ENCODE measurements around the gene LRRC46. TPM values are rescaled to one million over a fixed set of nuclear protein-coding genes. Genes with fewer than 3 reads are reported as not detected.

The LRRC46 gene
- total RNA-seq, 2 donors from 2014 or later = 0.20 to 0.21 TPM

DNA sequence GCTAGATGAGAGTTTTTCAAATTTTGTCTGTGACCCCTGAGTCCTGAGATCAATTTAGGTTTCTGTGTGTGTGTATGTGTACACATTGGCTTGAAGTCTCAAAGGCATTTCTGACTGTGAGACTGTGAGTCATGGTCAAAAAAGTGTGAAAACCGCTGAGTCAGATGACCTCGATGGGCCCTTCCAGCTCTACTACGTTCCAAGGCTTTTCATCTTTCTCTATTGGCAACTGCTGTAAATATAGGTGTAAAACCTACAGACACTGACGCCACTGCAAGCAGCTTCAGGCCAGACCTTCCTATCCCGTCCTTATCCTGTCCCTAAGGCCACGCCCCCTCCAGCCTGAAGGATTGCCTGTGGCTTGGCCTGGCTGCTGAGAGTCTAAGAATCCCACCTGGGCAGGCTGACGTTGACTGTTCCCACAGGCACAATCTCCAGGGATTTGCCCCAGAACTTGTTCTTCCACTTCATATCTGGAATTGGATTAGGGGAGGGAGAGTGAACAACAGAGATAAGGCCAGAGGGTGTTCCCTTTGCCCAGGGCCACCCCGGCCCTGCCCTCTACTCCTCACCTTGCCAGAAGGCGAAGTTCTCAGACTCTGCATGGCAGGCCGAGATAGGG lies 21.2 kb upstream of the LRRC46 start:
- no peak overlapping the region for H3K4me3 ChIP-seq
- H3K9ac ChIP-seq (ENCODE audit: low read depth in 2 of 2, low read length in 2 of 2) = peak overlapping the region; percentile 3 to 37
- H3K27me3 ChIP-seq = no peaks in the 10 kb centered on the region
- peaks cover 16% of the 10 kb centered on the region for H3K36me3 ChIP-seq
- peak overlapping the region; percentile 51 for H3K27ac ChIP-seq
- TF ChIP-seq, protein P1, sequence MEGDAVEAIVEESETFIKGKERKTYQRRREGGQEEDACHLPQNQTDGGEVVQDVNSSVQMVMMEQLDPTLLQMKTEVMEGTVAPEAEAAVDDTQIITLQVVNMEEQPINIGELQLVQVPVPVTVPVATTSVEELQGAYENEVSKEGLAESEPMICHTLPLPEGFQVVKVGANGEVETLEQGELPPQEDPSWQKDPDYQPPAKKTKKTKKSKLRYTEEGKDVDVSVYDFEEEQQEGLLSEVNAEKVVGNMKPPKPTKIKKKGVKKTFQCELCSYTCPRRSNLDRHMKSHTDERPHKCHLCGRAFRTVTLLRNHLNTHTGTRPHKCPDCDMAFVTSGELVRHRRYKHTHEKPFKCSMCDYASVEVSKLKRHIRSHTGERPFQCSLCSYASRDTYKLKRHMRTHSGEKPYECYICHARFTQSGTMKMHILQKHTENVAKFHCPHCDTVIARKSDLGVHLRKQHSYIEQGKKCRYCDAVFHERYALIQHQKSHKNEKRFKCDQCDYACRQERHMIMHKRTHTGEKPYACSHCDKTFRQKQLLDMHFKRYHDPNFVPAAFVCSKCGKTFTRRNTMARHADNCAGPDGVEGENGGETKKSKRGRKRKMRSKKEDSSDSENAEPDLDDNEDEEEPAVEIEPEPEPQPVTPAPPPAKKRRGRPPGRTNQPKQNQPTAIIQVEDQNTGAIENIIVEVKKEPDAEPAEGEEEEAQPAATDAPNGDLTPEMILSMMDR (IDR thresholded peaks at IDR 0.05) = no peak
- no peaks in the 10 kb centered on the region for H3K9me3 ChIP-seq
- peak; percentile 93 for DNase-seq
- H3K4me1 ChIP-seq = peaks cover 12% of the 10 kb centered on the region
- intact Hi-C loops (cut with DNase I) = no loop called here

DNA sequence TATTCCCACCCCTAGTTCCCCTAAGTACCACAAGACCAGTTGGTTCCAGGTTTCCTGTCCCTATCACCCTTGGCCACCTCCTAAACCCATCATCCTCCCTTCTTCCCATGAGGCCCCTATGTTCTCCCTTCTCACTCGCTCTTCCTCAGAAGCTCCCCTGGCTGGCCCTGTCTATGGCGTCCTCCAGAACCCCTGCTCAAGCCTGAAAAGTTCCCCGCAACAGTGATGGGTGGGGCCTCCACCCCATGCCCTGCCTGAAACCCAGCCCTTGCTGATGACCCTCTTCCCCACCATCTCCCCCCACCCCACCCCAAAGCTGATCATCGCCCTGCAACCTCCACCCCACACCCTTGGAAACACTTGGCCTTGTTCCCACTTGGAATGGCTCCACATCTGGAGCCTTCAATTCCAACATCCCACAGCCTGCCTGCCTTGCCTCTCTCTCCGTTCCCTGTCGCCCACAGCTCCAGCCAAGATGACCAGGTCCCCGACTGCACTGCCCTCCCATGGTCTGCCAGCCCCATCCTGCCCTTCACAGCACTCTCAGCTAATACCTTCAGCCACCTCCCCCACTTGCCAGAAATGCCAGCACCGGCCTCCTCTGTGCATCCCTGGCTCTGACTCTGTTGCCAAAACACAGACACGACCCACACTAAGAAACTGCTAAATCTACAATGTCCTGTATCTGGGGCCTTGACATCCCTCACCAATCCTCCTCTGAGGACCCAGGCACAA lies 20.4 kb upstream of the LRRC46 start:
- Histone ChIP-seq H3K4me3 (no peak overlapping the region), H3K36me3 (peaks cover 16% of the 10 kb centered on the region), H3K9ac (ENCODE audit: low read depth in 2 of 2, low read length in 2 of 2) (peak overlapping the region in 1 of 2 donors; percentile 37), H3K27me3 (no peaks in the 10 kb centered on the region), H3K9me3 (no peaks in the 10 kb centered on the region), H3K27ac (peak overlapping the region; percentile 51), H3K4me1 (peaks cover 12% of the 10 kb centered on the region)
- peak; percentile 80 for DNase-seq
- TF ChIP-seq, protein P1 (IDR thresholded peaks at IDR 0.05) = no peak
- intact Hi-C loops (cut with DNase I) = no loop called here

DNA sequence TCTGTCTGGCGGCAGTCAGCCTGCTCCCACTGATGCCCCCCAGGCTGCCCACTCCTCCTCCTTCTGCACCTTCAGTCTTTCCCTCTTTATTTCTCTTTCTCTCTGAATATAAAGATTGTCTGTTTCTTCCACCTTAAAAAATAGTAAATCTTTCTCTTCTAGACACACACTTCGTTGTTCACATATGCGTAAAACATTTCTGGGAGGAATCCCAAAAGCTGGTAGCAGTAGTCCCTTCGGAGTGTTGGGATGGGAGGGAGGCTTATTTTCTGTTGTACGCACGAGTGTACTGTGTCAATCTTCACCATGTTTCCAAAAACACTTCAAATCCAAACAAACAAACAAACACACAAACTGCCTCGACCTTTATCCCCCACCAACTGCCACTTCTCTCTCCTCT lies 19.8 kb upstream of the LRRC46 start:
- Histone ChIP-seq H3K36me3 (peaks cover 16% of the 10 kb centered on the region), H3K9ac (ENCODE audit: low read depth in 2 of 2, low read length in 2 of 2) (no peak overlapping the region), H3K9me3 (no peaks in the 10 kb centered on the region), H3K4me1 (peaks cover 12% of the 10 kb centered on the region), H3K27me3 (no peaks in the 10 kb centered on the region), H3K27ac (no peak overlapping the region), H3K4me3 (no peak overlapping the region)
- intact Hi-C loops (cut with DNase I) = no loop called here
- DNase-seq = no peak
- TF ChIP-seq, protein P1 (IDR thresholded peaks at IDR 0.05) = no peak

DNA sequence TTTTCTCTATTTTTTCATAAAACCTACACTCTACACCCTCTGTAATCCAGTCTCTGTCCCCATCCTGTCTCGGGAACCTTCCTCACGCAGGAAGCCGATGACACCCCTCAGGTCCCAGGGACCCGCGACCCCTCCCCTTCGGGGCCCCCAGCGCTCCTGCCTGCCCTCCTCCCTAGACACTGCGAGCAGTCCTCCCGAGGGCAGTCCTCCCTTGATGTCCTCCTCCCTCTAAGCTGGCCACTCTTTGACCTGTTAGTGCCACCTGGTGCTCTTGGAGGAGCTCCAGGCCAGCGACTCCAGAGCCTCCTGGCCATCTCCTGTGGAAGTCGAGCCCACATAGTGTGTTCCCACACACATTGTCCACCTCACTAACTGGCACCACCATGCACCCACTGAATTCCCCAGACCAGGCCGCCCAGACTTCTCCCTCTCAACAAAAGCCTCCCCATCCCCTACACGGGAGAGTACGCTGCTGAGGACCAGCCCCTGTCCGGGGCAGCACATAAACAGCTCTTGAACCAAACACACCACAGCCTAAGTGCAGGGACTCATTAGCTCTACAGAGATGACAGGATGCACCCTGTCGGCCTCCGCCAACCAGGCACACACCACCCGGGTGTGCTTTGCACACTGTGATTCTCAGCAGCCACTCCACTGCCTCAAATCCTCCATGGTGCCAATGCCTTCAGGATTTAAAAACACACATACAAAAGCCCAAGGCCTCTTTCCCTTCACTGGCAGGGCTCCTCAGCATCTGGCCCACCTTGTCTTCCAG lies 19.1 kb upstream of the LRRC46 start:
- peaks cover 12% of the 10 kb centered on the region for H3K4me1 ChIP-seq
- no peak overlapping the region for H3K27ac ChIP-seq
- no peak overlapping the region for H3K4me3 ChIP-seq
- no peaks in the 10 kb centered on the region for H3K27me3 ChIP-seq
- H3K9ac ChIP-seq (ENCODE audit: low read depth in 2 of 2, low read length in 2 of 2) = no peak overlapping the region
- intact Hi-C loops (cut with DNase I) = no loop called here
- no peaks in the 10 kb centered on the region for H3K9me3 ChIP-seq
- DNase-seq = peak; percentile 17
- peaks cover 16% of the 10 kb centered on the region for H3K36me3 ChIP-seq
- TF ChIP-seq, protein P1 (IDR thresholded peaks at IDR 0.05) = no peak

DNA sequence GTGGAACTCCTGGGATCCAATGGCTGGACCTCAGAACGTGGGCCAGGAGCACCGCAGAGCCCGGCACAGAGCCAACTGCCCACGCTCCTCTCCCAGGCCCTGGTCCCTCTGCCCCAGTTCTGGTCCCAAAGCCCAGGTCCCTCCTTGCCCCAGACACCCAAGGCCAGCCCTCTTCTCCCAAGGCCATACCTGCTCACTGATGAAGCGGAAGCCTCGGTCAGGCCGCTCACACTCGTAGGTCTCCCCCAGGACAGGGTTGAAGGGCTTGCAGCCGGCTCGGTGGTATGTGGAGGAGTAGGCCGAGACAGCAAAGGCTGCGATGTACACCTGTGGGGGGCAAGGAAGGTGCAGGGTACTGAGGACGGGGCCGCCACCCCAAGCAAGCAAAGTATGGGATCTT lies 18.4 kb upstream of the LRRC46 start:
- H3K9me3 ChIP-seq = no peaks in the 10 kb centered on the region
- peak; percentile 17 for DNase-seq
- intact Hi-C loops (cut with DNase I) = no loop called here
- H3K9ac ChIP-seq (ENCODE audit: low read depth in 2 of 2, low read length in 2 of 2) = no peak overlapping the region
- no peak overlapping the region for H3K27ac ChIP-seq
- no peaks in the 10 kb centered on the region for H3K27me3 ChIP-seq
- peaks cover 12% of the 10 kb centered on the region for H3K36me3 ChIP-seq
- H3K4me3 ChIP-seq = no peak overlapping the region
- TF ChIP-seq, protein P1 (IDR thresholded peaks at IDR 0.05) = no peak
- peaks cover 12% of the 10 kb centered on the region for H3K4me1 ChIP-seq

Measured in colonic mucosa (tissue), 4 donors.